Panc1 (cell line): Measurements from ENCODE around the gene SIGLEC9. TPM values are rescaled to one million over a fixed set of nuclear protein-coding genes. Genes with fewer than 3 reads are reported as not detected.

Experiments used
- ATAC-seq: fragments of 200-7000 bp; cut with Tn5 transposase; 2 replicates; pipeline ENCODE4 v1.9.1; 2020; ENCODE audit warnings: mild to moderate bottlenecking, moderate library complexity
- BruUV-seq: library from RNA; stranded (reverse); fragments of 400-500 nt; replicated peaks from 2 replicates; lab custom pipeline; 2021; lab: Mats Ljungman, UMichigan
- CTCF ChIA-PET: fragments of 300-600 bp; sonication (Branson Sonifier 250); formaldehyde crosslinking; loops from one replicate; lab custom pipeline; 2022; ENCODE audit warnings: antibody characterized with exemption; lab: Charles Lee
- POLR2A ChIA-PET: fragments of 300-600 bp; sonication (Branson Sonifier 250); formaldehyde crosslinking; loops from one replicate; lab custom pipeline; 2022; ENCODE audit warnings: antibody characterized with exemption; lab: Charles Lee
- DNase-seq: peaks from one replicate; pipeline ENCODE4 v3.0.0-alpha.2; 2010; ENCODE audit warnings: low read depth, low spot score
- H3K27ac ChIP-seq: 2 replicates; pipeline ENCODE4 v1.5.1; 2011; ENCODE audit warnings: mild to moderate bottlenecking, low read length, inconsistent platforms
- H3K27me3 ChIP-seq: fragments of 200-500 bp; sonication (Bioruptor generic); 2 replicates; pipeline ENCODE4 v1.6.0; 2014; ENCODE audit warnings: low read length, inconsistent platforms; ENCODE audit not compliant: control insufficient read depth, insufficient read depth
- H3K36me3 ChIP-seq: fragments of 200-500 bp; sonication (Bioruptor generic); 2 replicates; pipeline ENCODE4 v1.5.1; 2014; ENCODE audit warnings: inconsistent platforms, mild to moderate bottlenecking, low read length, moderate library complexity; ENCODE audit not compliant: control insufficient read depth, insufficient read depth
- H3K4me1 ChIP-seq: 2 replicates; pipeline ENCODE4 v1.5.1; 2011; ENCODE audit warnings: inconsistent platforms, mild to moderate bottlenecking, low read length, moderate library complexity; ENCODE audit not compliant: control insufficient read depth, insufficient read depth
- H3K4me3 ChIP-seq, 2 experiments: 2 replicates each; pipeline ENCODE4 v1.5.1; 2011 to 2012; ENCODE audit warnings: low read depth in 2 of 2, low read length in 2 of 2, mild to moderate bottlenecking in 2 of 2, inconsistent platforms in 1 of 2, moderate library complexity in 1 of 2
- H3K9me3 ChIP-seq: fragments of 200-500 bp; sonication (Bioruptor generic); 2 replicates; pipeline ENCODE4 v1.5.1; 2014; ENCODE audit warnings: low read depth, mild to moderate bottlenecking, inconsistent platforms, low read length, moderate library complexity; ENCODE audit not compliant: control insufficient read depth, insufficient read depth
- POLR2AphosphoS5 ChIP-seq: IDR thresholded peaks from 2 replicates; pipeline ENCODE4 v1.6.1; 2012; ENCODE audit warnings: mild to moderate bottlenecking, low read depth, low read length, moderate library complexity
- SIN3A ChIP-seq: IDR thresholded peaks from 2 replicates; pipeline ENCODE4 v1.6.1; 2012; ENCODE audit warnings: low read depth, mild to moderate bottlenecking, low read length, moderate library complexity, borderline replicate concordance; ENCODE audit not compliant: insufficient read depth
- TCF7L2 ChIP-seq: IDR thresholded peaks from 2 replicates; pipeline ENCODE4 v1.6.1; 2011; ENCODE audit warnings: mild to moderate bottlenecking, low read depth, low read length, inconsistent platforms
- in situ Hi-C: cut with HindIII; loops from 2 replicates; pipeline ENCODE4 v1.10.0; 2016; ENCODE audit warnings: low sequenced_read_pairs, low pct_unique_long_range_greater_than_20kb
- intact Hi-C: fragments of 100-400 bp; cut with micrococcal nuclease; formaldehyde crosslinking; loops from one replicate; pipeline ENCODE4 v1.10.0; 2022; ENCODE audit not compliant: unreplicated experiment
- total RNA-seq: library from RNA; stranded (reverse); gene quantifications from one replicate; pipeline ENCODE4 v1.2.1, GENCODE V29; 2021; ENCODE audit not compliant: unreplicated experiment
- TF ChIP-seq, protein P1 (sequence below), 2 experiments: IDR thresholded peaks; 2 replicates each; pipeline ENCODE4 v1.6.1; 2011 to 2012; ENCODE audit warnings: low read depth in 2 of 2, control low read depth in 1 of 2, low read length in 1 of 2, mild to moderate bottlenecking in 1 of 2, moderate library complexity in 1 of 2; ENCODE audit not compliant: insufficient read depth in 1 of 2
- TF ChIP-seq, protein P2 (sequence below): fragments of 450-650 bp; IDR thresholded peaks from 2 replicates; pipeline ENCODE4 v1.5.1; 2017; ENCODE audit warnings: mild to moderate bottlenecking

Gene SIGLEC9
- total RNA-seq, 1 experiment from 2014 or later = not detected

DNA sequence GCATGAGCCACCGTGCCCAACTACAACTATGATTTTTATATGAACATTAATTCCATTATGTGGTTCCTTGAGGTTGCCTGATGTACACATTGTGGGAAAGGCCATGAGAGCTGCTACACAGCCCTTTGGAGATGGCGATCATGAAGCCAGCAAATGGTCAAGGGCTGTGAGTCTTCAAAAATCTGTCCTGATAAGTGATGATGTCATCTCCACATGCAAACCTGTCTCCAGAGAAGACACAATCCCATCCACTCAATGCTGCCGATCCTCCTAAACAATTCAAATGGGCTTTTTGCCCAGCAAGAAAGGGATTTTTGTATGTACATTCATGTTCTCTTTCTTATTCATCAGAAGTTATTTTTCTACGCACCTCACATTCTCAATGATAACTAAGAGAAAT is 35.0 kb downstream of the SIGLEC9 start:
- no TSS peak for BruUV-seq
- no peak overlapping the region for H3K4me3 ChIP-seq
- intact Hi-C loops = loop anchor here (5.0 kb wide), 1 partner anchor 98 kb away; no protein-coding TSS in a partner anchor
- H3K4me1 ChIP-seq = no peaks in the 10 kb centered on the region
- H3K36me3 ChIP-seq = no peaks in the 10 kb centered on the region
- no peaks in the 10 kb centered on the region for H3K27me3 ChIP-seq
- TF ChIP-seq, protein P1, sequence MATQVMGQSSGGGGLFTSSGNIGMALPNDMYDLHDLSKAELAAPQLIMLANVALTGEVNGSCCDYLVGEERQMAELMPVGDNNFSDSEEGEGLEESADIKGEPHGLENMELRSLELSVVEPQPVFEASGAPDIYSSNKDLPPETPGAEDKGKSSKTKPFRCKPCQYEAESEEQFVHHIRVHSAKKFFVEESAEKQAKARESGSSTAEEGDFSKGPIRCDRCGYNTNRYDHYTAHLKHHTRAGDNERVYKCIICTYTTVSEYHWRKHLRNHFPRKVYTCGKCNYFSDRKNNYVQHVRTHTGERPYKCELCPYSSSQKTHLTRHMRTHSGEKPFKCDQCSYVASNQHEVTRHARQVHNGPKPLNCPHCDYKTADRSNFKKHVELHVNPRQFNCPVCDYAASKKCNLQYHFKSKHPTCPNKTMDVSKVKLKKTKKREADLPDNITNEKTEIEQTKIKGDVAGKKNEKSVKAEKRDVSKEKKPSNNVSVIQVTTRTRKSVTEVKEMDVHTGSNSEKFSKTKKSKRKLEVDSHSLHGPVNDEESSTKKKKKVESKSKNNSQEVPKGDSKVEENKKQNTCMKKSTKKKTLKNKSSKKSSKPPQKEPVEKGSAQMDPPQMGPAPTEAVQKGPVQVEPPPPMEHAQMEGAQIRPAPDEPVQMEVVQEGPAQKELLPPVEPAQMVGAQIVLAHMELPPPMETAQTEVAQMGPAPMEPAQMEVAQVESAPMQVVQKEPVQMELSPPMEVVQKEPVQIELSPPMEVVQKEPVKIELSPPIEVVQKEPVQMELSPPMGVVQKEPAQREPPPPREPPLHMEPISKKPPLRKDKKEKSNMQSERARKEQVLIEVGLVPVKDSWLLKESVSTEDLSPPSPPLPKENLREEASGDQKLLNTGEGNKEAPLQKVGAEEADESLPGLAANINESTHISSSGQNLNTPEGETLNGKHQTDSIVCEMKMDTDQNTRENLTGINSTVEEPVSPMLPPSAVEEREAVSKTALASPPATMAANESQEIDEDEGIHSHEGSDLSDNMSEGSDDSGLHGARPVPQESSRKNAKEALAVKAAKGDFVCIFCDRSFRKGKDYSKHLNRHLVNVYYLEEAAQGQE (IDR thresholded peaks at IDR 0.05; ENCODE audit: insufficient read depth in 1 of 2, low read depth in 2 of 2, low read length in 1 of 2) = no peak
- TF ChIP-seq SIN3A = no peak
- TF ChIP-seq, protein P2, sequence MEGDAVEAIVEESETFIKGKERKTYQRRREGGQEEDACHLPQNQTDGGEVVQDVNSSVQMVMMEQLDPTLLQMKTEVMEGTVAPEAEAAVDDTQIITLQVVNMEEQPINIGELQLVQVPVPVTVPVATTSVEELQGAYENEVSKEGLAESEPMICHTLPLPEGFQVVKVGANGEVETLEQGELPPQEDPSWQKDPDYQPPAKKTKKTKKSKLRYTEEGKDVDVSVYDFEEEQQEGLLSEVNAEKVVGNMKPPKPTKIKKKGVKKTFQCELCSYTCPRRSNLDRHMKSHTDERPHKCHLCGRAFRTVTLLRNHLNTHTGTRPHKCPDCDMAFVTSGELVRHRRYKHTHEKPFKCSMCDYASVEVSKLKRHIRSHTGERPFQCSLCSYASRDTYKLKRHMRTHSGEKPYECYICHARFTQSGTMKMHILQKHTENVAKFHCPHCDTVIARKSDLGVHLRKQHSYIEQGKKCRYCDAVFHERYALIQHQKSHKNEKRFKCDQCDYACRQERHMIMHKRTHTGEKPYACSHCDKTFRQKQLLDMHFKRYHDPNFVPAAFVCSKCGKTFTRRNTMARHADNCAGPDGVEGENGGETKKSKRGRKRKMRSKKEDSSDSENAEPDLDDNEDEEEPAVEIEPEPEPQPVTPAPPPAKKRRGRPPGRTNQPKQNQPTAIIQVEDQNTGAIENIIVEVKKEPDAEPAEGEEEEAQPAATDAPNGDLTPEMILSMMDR = no peak
- TF ChIP-seq POLR2AphosphoS5 = no peak
- TF ChIP-seq TCF7L2 = no peak
- no peak for DNase-seq
- no peaks in the 10 kb centered on the region for H3K9me3 ChIP-seq
- in situ Hi-C loops = no loop called here
- ChIA-PET POLR2A (no interaction called here), CTCF (no interaction called here)
- no peak for ATAC-seq
- H3K27ac ChIP-seq = no peak overlapping the region

DNA sequence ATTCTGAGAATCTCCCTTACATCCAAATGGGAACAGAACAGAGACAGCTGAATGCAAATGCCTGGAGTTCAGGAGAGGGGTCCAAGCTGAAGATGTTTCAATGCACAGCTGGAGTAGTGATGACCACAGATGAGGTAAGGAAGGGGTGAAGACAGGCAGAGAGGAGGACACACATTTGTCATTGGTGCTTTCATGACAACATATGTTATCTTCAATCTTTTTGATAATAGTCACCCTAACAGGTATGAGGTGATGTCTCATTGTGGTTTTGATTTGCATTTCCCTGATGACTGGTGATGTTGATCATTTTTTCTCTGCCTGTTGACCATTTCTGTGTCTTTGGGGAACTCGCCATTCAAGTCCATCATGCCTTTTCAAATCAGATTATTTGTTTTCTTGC is 36.6 kb downstream of the SIGLEC9 start:
- no peaks in the 10 kb centered on the region for H3K36me3 ChIP-seq
- peaks cover 2% of the 10 kb centered on the region; the same call in 1 of the 2 replicates for H3K27me3 ChIP-seq
- H3K9me3 ChIP-seq = no peaks in the 10 kb centered on the region
- no peak overlapping the region for H3K27ac ChIP-seq
- BruUV-seq = no TSS peak
- in situ Hi-C loops = no loop called here
- ATAC-seq = no peak
- POLR2A ChIA-PET = no interaction called here
- no peak for TF ChIP-seq POLR2AphosphoS5
- no peak overlapping the region for H3K4me3 ChIP-seq
- DNase-seq = no peak
- CTCF ChIA-PET = no interaction called here
- intact Hi-C loops = no loop called here
- no peaks in the 10 kb centered on the region for H3K4me1 ChIP-seq

DNA sequence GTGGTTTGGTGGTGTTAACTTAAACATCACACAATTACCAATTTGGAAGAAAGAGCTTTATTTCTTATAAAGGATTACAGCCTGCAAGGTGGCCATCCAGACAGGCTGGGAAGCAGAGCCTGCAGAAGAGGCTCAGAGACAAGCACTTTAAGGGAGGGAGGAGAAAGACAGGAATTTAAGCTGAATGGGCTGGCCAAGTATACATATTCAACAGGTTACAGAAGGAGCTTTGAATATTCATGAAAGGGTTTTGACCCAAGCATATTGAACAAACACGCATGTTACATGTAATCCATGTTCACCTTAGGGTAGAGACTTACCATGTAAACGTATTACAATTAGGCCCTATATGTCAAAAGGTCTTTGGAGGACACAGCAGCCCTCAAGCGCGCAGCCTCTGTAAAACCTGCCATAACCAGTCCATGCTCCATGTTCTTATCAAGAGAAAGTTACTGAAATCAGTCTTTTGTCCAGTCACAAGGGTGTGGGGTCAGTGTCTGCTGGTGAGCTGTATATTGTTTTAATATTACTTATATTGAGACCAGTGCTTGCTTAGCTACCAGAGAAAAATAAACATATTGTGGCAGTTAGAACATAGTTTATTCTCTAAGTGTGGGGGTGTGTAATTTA is 37.3 kb downstream of the SIGLEC9 start:
- intact Hi-C loops = no loop called here
- no peaks in the 10 kb centered on the region for H3K36me3 ChIP-seq
- no peak overlapping the region for H3K4me3 ChIP-seq
- no peak for ATAC-seq
- POLR2A ChIA-PET = no interaction called here
- no peaks in the 10 kb centered on the region for H3K4me1 ChIP-seq
- BruUV-seq = no TSS peak
- CTCF ChIA-PET = no interaction called here
- no peak for TF ChIP-seq POLR2AphosphoS5
- TF ChIP-seq, protein P1 (IDR thresholded peaks at IDR 0.05; ENCODE audit: insufficient read depth in 1 of 2, low read depth in 2 of 2, low read length in 1 of 2) = no peak
- TF ChIP-seq, protein P2 = no peak
- TF ChIP-seq SIN3A = no peak
- no peak for TF ChIP-seq TCF7L2
- no peak overlapping the region for H3K27ac ChIP-seq
- DNase-seq = no peak
- peaks cover 2% of the 10 kb centered on the region; the same call in 1 of the 2 replicates for H3K27me3 ChIP-seq
- in situ Hi-C loops = no loop called here
- no peaks in the 10 kb centered on the region for H3K9me3 ChIP-seq
